GM23248 (cell line): ENCODE data around the gene APOL1.
"Not testable (repeated sequence)": the region's sequence is repeated elsewhere in the genome, so short reads cannot be mapped to it uniquely, and the experiment has no call there.

ENCODE experiments used
- EZH2 ChIP-seq: fragments of 200-600 bp; sonication (generic); IDR thresholded peaks from 2 replicates; pipeline ENCODE4 v1.6.1; 2018; ENCODE audit warnings: antibody characterized with exemption, mild to moderate bottlenecking; ENCODE audit not compliant: insufficient read depth, poor library complexity, severe bottlenecking
- EZH2phosphoT487 ChIP-seq: fragments of 200-600 bp; sonication (generic); IDR thresholded peaks from 2 replicates; pipeline ENCODE4 v1.6.1; 2018; ENCODE audit warnings: antibody characterized with exemption, moderate library complexity, mild to moderate bottlenecking, low read depth; ENCODE audit not compliant: insufficient read depth

- not testable (repeated sequence) for TF ChIP-seq EZH2phosphoT487, EZH2
Observed at GRCh38 chr22:36263216-36263673, 10.3 kb downstream of the APOL1 start.
